ENCODE data around the gene ROBO1. TPM values are rescaled to one million over a fixed set of nuclear protein-coding genes. Genes with fewer than 3 reads are reported as not detected.

Gene ROBO1
- total and polyA plus RNA-seq, 2 of the 13 experiments (the other 11 are each of a cell fraction or from before 2014, with no cell fraction given) = 52.2 to 71.0 TPM

DNA sequence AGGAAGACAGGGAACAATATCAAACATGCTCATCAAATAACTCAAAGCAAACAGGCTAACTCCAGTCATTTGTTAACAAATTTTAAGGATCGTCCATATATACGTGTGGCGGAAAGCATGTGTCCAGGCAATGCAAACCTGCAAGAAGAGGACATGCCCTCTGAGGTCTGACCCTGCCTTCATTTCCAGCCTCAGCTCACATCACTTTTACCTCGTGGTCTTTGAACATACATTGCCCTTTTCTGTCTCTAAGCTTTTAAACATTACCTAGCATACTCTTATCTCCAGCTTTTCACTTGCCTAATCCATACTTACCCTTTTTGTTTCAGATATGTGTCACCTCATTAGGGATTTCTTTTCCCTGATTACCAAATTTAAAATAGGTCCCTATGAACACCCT lies 944.4 kb downstream of the ROBO1 start (continued):
- TF ChIP-seq HMG20A (CRISPR knock-in tag; IDR thresholded peaks at IDR 0.05; ENCODE audit: borderline replicate concordance) = no peak
- TF ChIP-seq ZFP90 (CRISPR knock-in tag; IDR thresholded peaks at IDR 0.05; ENCODE audit: borderline replicate concordance) = no peak
- TF ChIP-seq HNRNPLL (IDR thresholded peaks at IDR 0.05; ENCODE audit: low read depth, low read length, poor library complexity, severe bottlenecking) = no peak
- 0 out of 2 replicates have a peak, but pooled peaks have one; percentile 24 for TF ChIP-seq HDAC2 (CRISPR knock-in tag; IDR thresholded peaks at IDR 0.05)
- TF ChIP-seq, protein P1, sequence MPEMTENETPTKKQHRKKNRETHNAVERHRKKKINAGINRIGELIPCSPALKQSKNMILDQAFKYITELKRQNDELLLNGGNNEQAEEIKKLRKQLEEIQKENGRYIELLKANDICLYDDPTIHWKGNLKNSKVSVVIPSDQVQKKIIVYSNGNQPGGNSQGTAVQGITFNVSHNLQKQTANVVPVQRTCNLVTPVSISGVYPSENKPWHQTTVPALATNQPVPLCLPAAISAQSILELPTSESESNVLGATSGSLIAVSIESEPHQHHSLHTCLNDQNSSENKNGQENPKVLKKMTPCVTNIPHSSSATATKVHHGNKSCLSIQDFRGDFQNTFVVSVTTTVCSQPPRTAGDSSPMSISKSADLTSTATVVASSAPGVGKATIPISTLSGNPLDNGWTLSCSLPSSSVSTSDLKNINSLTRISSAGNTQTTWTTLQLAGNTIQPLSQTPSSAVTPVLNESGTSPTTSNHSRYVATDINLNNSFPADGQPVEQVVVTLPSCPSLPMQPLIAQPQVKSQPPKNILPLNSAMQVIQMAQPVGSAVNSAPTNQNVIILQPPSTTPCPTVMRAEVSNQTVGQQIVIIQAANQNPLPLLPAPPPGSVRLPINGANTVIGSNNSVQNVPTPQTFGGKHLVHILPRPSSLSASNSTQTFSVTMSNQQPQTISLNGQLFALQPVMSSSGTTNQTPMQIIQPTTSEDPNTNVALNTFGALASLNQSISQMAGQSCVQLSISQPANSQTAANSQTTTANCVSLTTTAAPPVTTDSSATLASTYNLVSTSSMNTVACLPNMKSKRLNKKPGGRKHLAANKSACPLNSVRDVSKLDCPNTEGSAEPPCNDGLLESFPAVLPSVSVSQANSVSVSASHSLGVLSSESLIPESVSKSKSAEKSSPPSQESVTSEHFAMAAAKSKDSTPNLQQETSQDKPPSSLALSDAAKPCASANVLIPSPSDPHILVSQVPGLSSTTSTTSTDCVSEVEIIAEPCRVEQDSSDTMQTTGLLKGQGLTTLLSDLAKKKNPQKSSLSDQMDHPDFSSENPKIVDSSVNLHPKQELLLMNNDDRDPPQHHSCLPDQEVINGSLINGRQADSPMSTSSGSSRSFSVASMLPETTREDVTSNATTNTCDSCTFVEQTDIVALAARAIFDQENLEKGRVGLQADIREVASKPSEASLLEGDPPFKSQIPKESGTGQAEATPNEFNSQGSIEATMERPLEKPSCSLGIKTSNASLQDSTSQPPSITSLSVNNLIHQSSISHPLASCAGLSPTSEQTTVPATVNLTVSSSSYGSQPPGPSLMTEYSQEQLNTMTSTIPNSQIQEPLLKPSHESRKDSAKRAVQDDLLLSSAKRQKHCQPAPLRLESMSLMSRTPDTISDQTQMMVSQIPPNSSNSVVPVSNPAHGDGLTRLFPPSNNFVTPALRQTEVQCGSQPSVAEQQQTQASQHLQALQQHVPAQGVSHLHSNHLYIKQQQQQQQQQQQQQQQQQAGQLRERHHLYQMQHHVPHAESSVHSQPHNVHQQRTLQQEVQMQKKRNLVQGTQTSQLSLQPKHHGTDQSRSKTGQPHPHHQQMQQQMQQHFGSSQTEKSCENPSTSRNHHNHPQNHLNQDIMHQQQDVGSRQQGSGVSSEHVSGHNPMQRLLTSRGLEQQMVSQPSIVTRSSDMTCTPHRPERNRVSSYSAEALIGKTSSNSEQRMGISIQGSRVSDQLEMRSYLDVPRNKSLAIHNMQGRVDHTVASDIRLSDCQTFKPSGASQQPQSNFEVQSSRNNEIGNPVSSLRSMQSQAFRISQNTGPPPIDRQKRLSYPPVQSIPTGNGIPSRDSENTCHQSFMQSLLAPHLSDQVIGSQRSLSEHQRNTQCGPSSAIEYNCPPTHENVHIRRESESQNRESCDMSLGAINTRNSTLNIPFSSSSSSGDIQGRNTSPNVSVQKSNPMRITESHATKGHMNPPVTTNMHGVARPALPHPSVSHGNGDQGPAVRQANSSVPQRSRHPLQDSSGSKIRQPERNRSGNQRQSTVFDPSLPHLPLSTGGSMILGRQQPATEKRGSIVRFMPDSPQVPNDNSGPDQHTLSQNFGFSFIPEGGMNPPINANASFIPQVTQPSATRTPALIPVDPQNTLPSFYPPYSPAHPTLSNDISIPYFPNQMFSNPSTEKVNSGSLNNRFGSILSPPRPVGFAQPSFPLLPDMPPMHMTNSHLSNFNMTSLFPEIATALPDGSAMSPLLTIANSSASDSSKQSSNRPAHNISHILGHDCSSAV (CRISPR knock-in tag; IDR thresholded peaks at IDR 0.05; ENCODE audit: borderline replicate concordance) = no peak
- TF ChIP-seq POLR2A (IDR thresholded peaks at IDR 0.05; ENCODE audit: insufficient read depth in 1 of 2, low read depth in 2 of 2, low read length in 2 of 2) = no peak
- TF ChIP-seq, protein P2, sequence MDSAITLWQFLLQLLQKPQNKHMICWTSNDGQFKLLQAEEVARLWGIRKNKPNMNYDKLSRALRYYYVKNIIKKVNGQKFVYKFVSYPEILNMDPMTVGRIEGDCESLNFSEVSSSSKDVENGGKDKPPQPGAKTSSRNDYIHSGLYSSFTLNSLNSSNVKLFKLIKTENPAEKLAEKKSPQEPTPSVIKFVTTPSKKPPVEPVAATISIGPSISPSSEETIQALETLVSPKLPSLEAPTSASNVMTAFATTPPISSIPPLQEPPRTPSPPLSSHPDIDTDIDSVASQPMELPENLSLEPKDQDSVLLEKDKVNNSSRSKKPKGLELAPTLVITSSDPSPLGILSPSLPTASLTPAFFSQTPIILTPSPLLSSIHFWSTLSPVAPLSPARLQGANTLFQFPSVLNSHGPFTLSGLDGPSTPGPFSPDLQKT (CRISPR knock-in tag; IDR thresholded peaks at IDR 0.05; ENCODE audit: borderline replicate concordance) = no peak
